Parathyroid adenoma (tissue), 2 donors: ENCODE measurements around the gene USP7.

Source experiments
- H2AFZ ChIP-seq: fragments of 300-600 bp; sonication (generic); one replicate; pipeline ENCODE4 v1.7.0; 2017; ENCODE audit warnings: antibody characterized with exemption, mild to moderate bottlenecking
- H3K27ac ChIP-seq: fragments of 300-600 bp; sonication (generic); one replicate; pipeline ENCODE4 v1.7.0; 2017
- H3K27me3 ChIP-seq: fragments of 300-600 bp; sonication (generic); one replicate; pipeline ENCODE4 v1.7.0; 2017; ENCODE audit warnings: low read length; ENCODE audit not compliant: control insufficient read depth, insufficient read depth
- H3K36me3 ChIP-seq: fragments of 300-600 bp; sonication (generic); one replicate; pipeline ENCODE4 v1.7.0; 2017; ENCODE audit warnings: low read length; ENCODE audit not compliant: control insufficient read depth, insufficient read depth
- H3K4me1 ChIP-seq: fragments of 300-600 bp; sonication (generic); one replicate; pipeline ENCODE4 v1.7.0; 2017; ENCODE audit warnings: control low read depth
- H3K4me2 ChIP-seq: fragments of 300-600 bp; sonication (generic); one replicate; pipeline ENCODE4 v1.7.0; 2017; ENCODE audit warnings: low read length
- H3K4me3 ChIP-seq: fragments of 300-600 bp; sonication (generic); one replicate; pipeline ENCODE4 v1.7.0; 2017; ENCODE audit warnings: low read depth, low read length
- H3K79me2 ChIP-seq: fragments of 300-600 bp; sonication (generic); one replicate; pipeline ENCODE4 v1.7.0; 2017; ENCODE audit warnings: control low read depth
- H3K9ac ChIP-seq: fragments of 300-600 bp; sonication (generic); one replicate; pipeline ENCODE4 v1.7.0; 2017; ENCODE audit warnings: mild to moderate bottlenecking
- H3K9me3 ChIP-seq: fragments of 300-600 bp; sonication (generic); one replicate; pipeline ENCODE4 v1.7.0; 2017; ENCODE audit warnings: low read length; ENCODE audit not compliant: control insufficient read depth
- CTCF ChIP-seq: fragments of 300-600 bp; sonication (generic); IDR thresholded peaks from one replicate; pipeline ENCODE4 v1.7.0; 2017; ENCODE audit warnings: antibody characterized with exemption, mild to moderate bottlenecking
- donor health status: primary hyperparathyroidism.

Gene USP7

GRCh38 chr16:8924214-8924613 is 39.5 kb downstream of the USP7 start:
- no peak overlapping the region for H3K9ac ChIP-seq
- H3K36me3 ChIP-seq: no peaks in the 10 kb centered on the region
- no peak overlapping the region for H3K27ac ChIP-seq
- no peaks in the 10 kb centered on the region for H3K27me3 ChIP-seq
- no peak overlapping the region for H3K4me3 ChIP-seq
- H3K4me2 ChIP-seq: no peak overlapping the region
- TF ChIP-seq CTCF: no peak
- H3K9me3 ChIP-seq: no peaks in the 10 kb centered on the region
- H3K79me2 ChIP-seq: peaks cover 63% of the 10 kb centered on the region
- H3K4me1 ChIP-seq: peaks cover 9% of the 10 kb centered on the region
- H2AFZ ChIP-seq: no peak overlapping the region

DNA sequence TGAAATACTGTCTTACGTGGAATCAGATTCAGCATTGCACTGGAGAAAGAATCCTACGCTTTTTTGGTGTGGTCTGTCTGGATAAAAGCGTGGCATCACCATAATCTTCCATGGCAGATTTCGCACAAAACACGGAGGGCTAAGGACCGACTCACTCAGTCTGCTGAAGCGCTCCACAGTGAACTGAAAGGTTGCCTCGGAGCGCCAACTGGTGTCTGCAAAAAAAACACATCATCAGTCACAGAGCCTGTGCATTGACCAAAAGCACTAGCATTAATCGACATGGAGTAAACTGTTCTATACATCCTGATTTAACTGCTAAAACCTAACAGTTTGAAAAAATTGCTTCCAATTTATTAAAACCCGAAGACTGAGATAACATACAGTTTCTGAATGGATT is 40.5 kb downstream of the USP7 start:
- Histone ChIP-seq H3K4me3 (no peak overlapping the region), H3K79me2 (peaks cover 60% of the 10 kb centered on the region), H3K9ac (no peak overlapping the region), H3K4me2 (no peak overlapping the region), H3K27ac (no peak overlapping the region), H2AFZ (no peak overlapping the region), H3K27me3 (no peaks in the 10 kb centered on the region), H3K36me3 (no peaks in the 10 kb centered on the region), H3K4me1 (peaks cover 2% of the 10 kb centered on the region), H3K9me3 (no peaks in the 10 kb centered on the region)
- TF ChIP-seq CTCF: no peak

GRCh38 chr16:8921347-8921984 is 42.2 kb downstream of the USP7 start:
- Histone ChIP-seq H2AFZ (no peak overlapping the region), H3K4me3 (no peak overlapping the region), H3K79me2 (peaks cover 51% of the 10 kb centered on the region), H3K36me3 (no peaks in the 10 kb centered on the region), H3K9ac (no peak overlapping the region), H3K9me3 (no peaks in the 10 kb centered on the region), H3K4me1 (no peaks in the 10 kb centered on the region), H3K27ac (no peak overlapping the region), H3K27me3 (no peaks in the 10 kb centered on the region), H3K4me2 (no peak overlapping the region)
- TF ChIP-seq CTCF: no peak

GRCh38 chr16:8920645-8921346 is 42.9 kb downstream of the USP7 start:
- Histone ChIP-seq H3K4me1 (no peaks in the 10 kb centered on the region), H3K27ac (no peak overlapping the region), H3K4me3 (no peak overlapping the region), H3K9me3 (no peaks in the 10 kb centered on the region), H3K4me2 (no peak overlapping the region), H3K9ac (no peak overlapping the region), H2AFZ (no peak overlapping the region), H3K36me3 (no peaks in the 10 kb centered on the region), H3K27me3 (no peaks in the 10 kb centered on the region), H3K79me2 (peaks cover 45% of the 10 kb centered on the region)
- no peak for TF ChIP-seq CTCF
